Trophoblast cell (in vitro differentiated cells and primary cell): Measurements from ENCODE around the gene SLC25A15. TPM values are rescaled to one million over a fixed set of nuclear protein-coding genes. Genes with fewer than 3 reads are reported as not detected.

ENCODE experiments used
- DNase-seq, 2 donors: peaks; one replicate each; pipeline ENCODE4 v3.0.0-alpha.2; 2016
- H2AFZ ChIP-seq: 2 replicates; pipeline ENCODE4 v1.6.1; 2013; ENCODE audit warnings: low read length, moderate library complexity, mild to moderate bottlenecking; ENCODE audit not compliant: insufficient read depth, poor library complexity
- H2AK5ac ChIP-seq: 2 replicates; pipeline ENCODE4 v1.6.1; 2013; ENCODE audit warnings: mild to moderate bottlenecking, low read length
- H2BK120ac ChIP-seq: 2 replicates; pipeline ENCODE4 v1.6.1; 2013; ENCODE audit warnings: low read length, mild to moderate bottlenecking, moderate library complexity; ENCODE audit not compliant: insufficient read depth, poor library complexity
- H2BK12ac ChIP-seq: 2 replicates; pipeline ENCODE4 v1.6.1; 2013; ENCODE audit warnings: mild to moderate bottlenecking, low read length, moderate library complexity
- H2BK5ac ChIP-seq: 2 replicates; pipeline ENCODE4 v1.6.1; 2013; ENCODE audit warnings: low read length, low read depth, moderate library complexity, mild to moderate bottlenecking; ENCODE audit not compliant: poor library complexity
- H3K14ac ChIP-seq: 2 replicates; pipeline ENCODE4 v1.6.1; 2013; ENCODE audit warnings: mild to moderate bottlenecking, low read length
- H3K18ac ChIP-seq: 2 replicates; pipeline ENCODE4 v1.6.1; 2013; ENCODE audit warnings: mild to moderate bottlenecking, low read length
- H3K23ac ChIP-seq: 2 replicates; pipeline ENCODE4 v1.6.1; 2013; ENCODE audit warnings: low read length
- H3K27ac ChIP-seq: 2 replicates; pipeline ENCODE4 v1.5.1; 2013; ENCODE audit warnings: low read depth, mild to moderate bottlenecking, inconsistent platforms, low read length, moderate library complexity
- H3K27me3 ChIP-seq: 2 replicates; pipeline ENCODE4 v1.6.1; 2013; ENCODE audit warnings: inconsistent platforms, mild to moderate bottlenecking, low read length, moderate library complexity; ENCODE audit not compliant: insufficient read depth
- H3K36me3 ChIP-seq, 2 experiments: 1 replicate in 1 of 2; 2 replicates in 1 of 2; pipeline ENCODE4 v1.6.1; 2013; ENCODE audit warnings: low read length in 2 of 2, mild to moderate bottlenecking in 2 of 2, moderate library complexity in 1 of 2; ENCODE audit not compliant: insufficient read depth in 2 of 2, control insufficient read depth in 1 of 2
- H3K4ac ChIP-seq: 2 replicates; pipeline ENCODE4 v1.6.1; 2013; ENCODE audit warnings: low read depth, mild to moderate bottlenecking, low read length, moderate library complexity
- H3K4me1 ChIP-seq, 2 experiments: 1 replicate in 1 of 2; 2 replicates in 1 of 2; pipeline ENCODE4 v1.6.1; 2013; ENCODE audit warnings: low read length in 2 of 2, mild to moderate bottlenecking in 2 of 2, moderate library complexity in 1 of 2; ENCODE audit not compliant: insufficient read depth in 2 of 2, control insufficient read depth in 1 of 2
- H3K4me2 ChIP-seq: 2 replicates; pipeline ENCODE4 v1.6.1; 2013; ENCODE audit warnings: inconsistent platforms, mild to moderate bottlenecking, low read length, moderate library complexity
- H3K4me3 ChIP-seq: 2 replicates; pipeline ENCODE4 v1.5.1; 2013; ENCODE audit warnings: mild to moderate bottlenecking, low read depth, low read length, inconsistent platforms
- H3K79me1 ChIP-seq: one replicate; pipeline ENCODE4 v1.6.1; 2013; ENCODE audit warnings: low read length
- H3K79me2 ChIP-seq: 2 replicates; pipeline ENCODE4 v1.6.1; 2013; ENCODE audit warnings: low read length, mild to moderate bottlenecking; ENCODE audit not compliant: control insufficient read depth, insufficient read depth, poor library complexity
- H3K9ac ChIP-seq: 2 replicates; pipeline ENCODE4 v1.6.1; 2013; ENCODE audit warnings: mild to moderate bottlenecking, low read length
- H3K9me3 ChIP-seq: 2 replicates; pipeline ENCODE4 v1.6.1; 2013; ENCODE audit warnings: low read depth, mild to moderate bottlenecking, control low read depth, inconsistent platforms, low read length; ENCODE audit not compliant: insufficient read depth
- H4K12ac ChIP-seq: 2 replicates; pipeline ENCODE4 v1.6.1; 2013; ENCODE audit warnings: low read depth, mild to moderate bottlenecking, low read length, moderate library complexity
- H4K8ac ChIP-seq: 2 replicates; pipeline ENCODE4 v1.6.1; 2013; ENCODE audit warnings: low read depth, mild to moderate bottlenecking, low read length, moderate library complexity
- H4K91ac ChIP-seq: one replicate; pipeline ENCODE4 v1.6.1; 2013; ENCODE audit warnings: low read depth, mild to moderate bottlenecking, low read length, moderate library complexity
- WGBS: extraction: QIAGEN DNeasy Blood & Tissue Kit; methylation state at CpG from one replicate; pipeline ENCODE4 v1.1.7; 2013; ENCODE audit warnings: missing lambda C conversion rate; ENCODE audit not compliant: insufficient read length, insufficient coverage; ENCODE audit errors: extremely low coverage; 5-methylcytosine and 5-hydroxymethylcytosine counted together
- polyA plus RNA-seq: library from polyadenylated mRNA; stranded (reverse); fragments of 200-250 nt; gene quantifications from 2 replicates; pipeline ENCODE4 v1.2.3, GENCODE V29; 2013

SLC25A15 gene
- 7.2 and 7.5 TPM in 2 replicates for polyA plus RNA-seq

- Histone ChIP-seq H3K4ac (peak within 1 kb of the TSS; percentile 65), H3K9ac (peak within 1 kb of the TSS; percentile 93), H3K4me2 (peak within 1 kb of the TSS; percentile 97), H3K14ac (peak within 1 kb of the TSS; percentile 97), H3K4me3 (peak within 1 kb of the TSS; percentile 83), H2BK12ac (peak within 1 kb of the TSS; percentile 21), H4K12ac (peak within 1 kb of the TSS; percentile 99), H4K91ac (peak within 1 kb of the TSS; percentile 63), H3K79me1 (peaks cover 9% of the 10 kb centered on the region), H3K36me3 (peaks cover 0 to 8% of the 10 kb centered on the region in 2 experiments), H2BK120ac (peak within 1 kb of the TSS; percentile 68), H3K79me2 (peaks cover 8% of the 10 kb centered on the region), H3K18ac (peak within 1 kb of the TSS; percentile 96), H3K23ac (no peak within 1 kb of the TSS), H2AK5ac (peak within 1 kb of the TSS; percentile 67), H3K27me3 (no peaks in the 10 kb centered on the region), H4K8ac (peak within 1 kb of the TSS; percentile 98), H3K4me1 (peaks cover 3% of the 10 kb centered on the region in 2 experiments), H2BK5ac (peak within 1 kb of the TSS; percentile 75), H2AFZ (peak within 1 kb of the TSS; percentile 92), H3K9me3 (peaks cover 6% of the 10 kb centered on the region), H3K27ac (peak within 1 kb of the TSS; percentile 85)
- WGBS, result no CpG with 5 or more reads among the region's 101 CpGs
- peak; percentile 76 to 78 for DNase-seq
Measured at GRCh38 chr13:40789275-40790153, at the start of gene SLC25A15. SLC25A15 (plus strand) TSS chr13:40789611; CDS start chr13:40793227, 3,616 bp downstream.

- Histone ChIP-seq H2BK120ac (no peak overlapping the region), H3K23ac (no peak overlapping the region), H3K4ac (no peak overlapping the region), H2BK12ac (no peak overlapping the region), H3K79me2 (no peaks in the 10 kb centered on the region), H3K79me1 (no peaks in the 10 kb centered on the region), H2BK5ac (no peak overlapping the region), H3K27ac (no peak overlapping the region), H3K4me3 (no peak overlapping the region), H2AK5ac (no peak overlapping the region), H3K4me2 (no peak overlapping the region), H3K9ac (no peak overlapping the region), H4K12ac (no peak overlapping the region), H3K4me1 (no peaks in the 10 kb centered on the region), H3K9me3 (no peaks in the 10 kb centered on the region), H4K8ac (no peak overlapping the region), H4K91ac (no peak overlapping the region), H3K27me3 (no peaks in the 10 kb centered on the region), H3K18ac (no peak overlapping the region), H3K14ac (no peak overlapping the region), H3K36me3 (peaks cover 2 to 7% of the 10 kb centered on the region in 2 experiments), H2AFZ (no peak overlapping the region)
- no CpG with 5 or more reads among the region's 1 CpG for WGBS
- DNase-seq, result no peak
Measured at GRCh38 chr13:40749327-40749726, 40.1 kb upstream of the SLC25A15 start.

GRCh38 chr13:40755082-40755700 lies 34.2 kb upstream of the SLC25A15 start:
- no peak overlapping the region for H3K14ac ChIP-seq
- no peak overlapping the region for H3K4ac ChIP-seq
- no peak overlapping the region for H2BK12ac ChIP-seq
- H3K4me2 ChIP-seq, result no peak overlapping the region
- no peak overlapping the region for H3K18ac ChIP-seq
- WGBS, result no CpG with 5 or more reads among the region's 7 CpGs
- no peak overlapping the region for H3K9ac ChIP-seq
- H3K79me2 ChIP-seq, result no peaks in the 10 kb centered on the region
- no peaks in the 10 kb centered on the region for H3K79me1 ChIP-seq
- H4K91ac ChIP-seq, result no peak overlapping the region
- no peak overlapping the region for H2AFZ ChIP-seq
- H3K4me1 ChIP-seq, result no peaks in the 10 kb centered on the region
- no peak overlapping the region for H3K23ac ChIP-seq
- no peak overlapping the region for H2BK5ac ChIP-seq
- no peak overlapping the region for H2BK120ac ChIP-seq
- DNase-seq, result no peak
- H3K4me3 ChIP-seq, result no peak overlapping the region
- H2AK5ac ChIP-seq, result no peak overlapping the region
- H4K12ac ChIP-seq, result no peak overlapping the region
- H3K27me3 ChIP-seq, result no peaks in the 10 kb centered on the region
- H3K36me3 ChIP-seq, result peaks cover 9 to 12% of the 10 kb centered on the region in 2 experiments
- H4K8ac ChIP-seq, result no peak overlapping the region
- H3K27ac ChIP-seq, result no peak overlapping the region
- no peaks in the 10 kb centered on the region for H3K9me3 ChIP-seq

- Histone ChIP-seq H3K4me2 (no peak overlapping the region), H4K12ac (no peak overlapping the region), H3K23ac (no peak overlapping the region), H3K9ac (no peak overlapping the region), H2BK12ac (no peak overlapping the region), H2AFZ (no peak overlapping the region), H4K91ac (no peak overlapping the region), H3K4me1 (no peaks in the 10 kb centered on the region), H2AK5ac (no peak overlapping the region), H2BK5ac (no peak overlapping the region), H3K4ac (no peak overlapping the region), H3K14ac (no peak overlapping the region), H3K36me3 (peaks cover 9 to 12% of the 10 kb centered on the region in 2 experiments), H2BK120ac (no peak overlapping the region), H3K27me3 (no peaks in the 10 kb centered on the region), H3K79me2 (no peaks in the 10 kb centered on the region), H3K18ac (no peak overlapping the region), H3K9me3 (no peaks in the 10 kb centered on the region), H3K4me3 (no peak overlapping the region), H4K8ac (no peak overlapping the region), H3K27ac (no peak overlapping the region), H3K79me1 (no peaks in the 10 kb centered on the region)
- DNase-seq, result no peak
- WGBS, result no CpG with 5 or more reads among the region's 1 CpG
Measured at GRCh38 chr13:40756042-40756441, 33.4 kb upstream of the SLC25A15 start.
